Lung microvascular endothelial cell (primary cell): ENCODE data around the gene CCDC51. TPM values are rescaled to one million over a fixed set of nuclear protein-coding genes. Genes with fewer than 3 reads are reported as not detected.

Experiments
- DNase-seq, 2 donors: peaks; one replicate each; pipeline versions ENCODE4 v3.0.0 to v3.0.0-alpha.2; 2010; ENCODE audit warnings: low read depth in 2 of 2
- total RNA-seq: library from RNA; depleted of rRNA; stranded (reverse); fragments of >200 nt; gene quantifications from 2 replicates; pipeline ENCODE4 v1.2.1, GENCODE V29; 2014

Gene CCDC51
- total RNA-seq, 1 donor from 2014 or later, result 10.1 TPM

DNA sequence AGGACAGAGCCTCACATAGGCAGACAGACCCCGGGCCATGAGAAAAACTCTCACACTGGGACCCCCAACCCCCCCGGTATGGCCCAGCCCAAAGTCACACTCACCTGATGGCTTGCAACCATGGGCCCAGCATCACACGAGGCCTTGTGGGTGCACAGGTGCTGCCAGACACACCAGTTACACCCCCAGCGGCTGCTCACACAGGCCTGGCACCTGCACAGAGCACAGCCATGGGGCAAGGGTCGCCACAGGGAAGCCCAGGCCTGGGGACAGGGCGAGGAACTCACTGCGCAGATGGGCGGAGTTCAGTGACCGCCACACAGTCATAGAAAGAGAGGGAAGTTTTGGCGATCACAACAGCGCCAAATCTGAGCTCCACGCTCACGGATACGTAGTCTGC, 19.4 kb downstream of the CCDC51 start:
- no peak for DNase-seq

DNA sequence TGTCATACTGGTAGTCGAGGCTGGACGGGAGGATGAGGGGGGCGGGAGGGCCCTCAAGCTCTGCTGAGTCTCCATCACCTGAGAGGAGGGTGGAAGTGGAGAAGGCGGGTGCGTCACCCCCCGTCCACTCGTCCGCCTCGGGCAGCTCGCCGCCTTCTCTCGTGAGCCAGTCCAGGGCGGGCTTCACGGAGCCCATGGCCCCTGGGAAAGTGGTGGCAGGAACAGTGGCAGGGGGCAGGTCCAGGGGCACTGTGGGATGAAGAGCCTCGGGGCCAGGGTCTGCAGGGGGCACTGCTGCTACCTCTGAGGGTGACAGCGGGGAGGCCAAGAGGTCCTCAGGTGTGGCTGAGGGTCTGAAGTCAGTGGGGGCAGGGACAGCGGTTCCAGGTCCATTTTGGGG, 20.3 kb downstream of the CCDC51 start:
- no peak for DNase-seq

DNA sequence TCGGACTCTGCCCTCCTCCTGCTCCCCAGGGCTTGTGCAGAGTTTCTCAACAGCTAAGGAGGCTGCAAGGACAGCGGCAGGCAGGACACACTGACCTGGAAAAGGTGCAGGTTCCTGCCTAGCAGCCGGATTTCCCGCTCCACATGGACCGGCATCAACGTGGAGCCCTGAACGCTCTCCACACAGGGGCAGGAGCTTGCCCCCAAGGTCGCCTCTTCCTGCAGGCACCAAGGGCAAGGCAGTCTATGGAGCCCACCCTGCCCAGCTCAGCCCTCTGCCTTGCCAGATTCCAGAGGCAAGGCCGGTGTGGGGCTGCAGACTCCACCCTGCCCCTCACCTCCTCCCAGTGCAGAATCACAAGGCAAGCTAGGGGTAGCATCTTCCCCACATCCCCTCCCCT, 20.8 kb downstream of the CCDC51 start:
- DNase-seq, result no peak

DNA sequence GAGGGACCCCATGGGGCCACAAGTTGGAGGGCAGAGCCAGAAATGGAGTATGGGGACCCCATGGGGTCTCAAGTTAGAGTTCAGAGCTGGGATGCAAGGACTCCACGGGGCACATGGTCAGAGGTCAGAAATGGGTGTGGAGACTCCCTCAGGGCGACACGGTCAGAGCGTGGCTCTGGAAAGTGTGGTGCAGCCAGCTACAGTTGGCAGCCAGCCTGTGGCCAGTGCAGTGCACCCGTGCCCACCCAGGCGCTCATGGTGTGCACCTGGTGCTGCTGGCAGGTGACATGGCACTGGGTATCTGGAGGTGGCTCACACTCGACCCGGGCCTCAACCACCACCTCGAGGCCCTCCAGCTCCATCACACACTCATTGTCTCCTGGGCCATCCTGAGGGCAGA, 21.3 kb downstream of the CCDC51 start:
- DNase-seq, result no peak

DNA sequence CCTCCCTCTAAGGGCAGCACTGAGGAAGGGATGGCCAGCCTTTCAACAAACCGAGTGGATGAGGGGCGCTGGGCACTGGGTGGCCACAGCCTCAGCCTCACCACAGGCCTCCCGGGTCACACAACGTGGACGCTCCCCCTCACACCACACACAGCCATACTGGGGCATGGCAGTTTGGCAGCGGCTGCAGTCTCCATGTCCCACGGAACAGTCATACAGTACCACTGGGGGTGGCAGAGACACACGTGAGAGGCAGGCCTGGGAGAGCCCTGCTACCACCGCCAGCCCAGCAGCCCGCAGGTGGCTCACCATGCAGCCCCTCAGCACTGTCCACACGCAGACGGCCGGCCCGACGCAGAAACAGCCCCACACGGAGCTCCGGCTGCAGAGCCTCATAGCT, 21.8 kb downstream of the CCDC51 start:
- no peak for DNase-seq

DNA sequence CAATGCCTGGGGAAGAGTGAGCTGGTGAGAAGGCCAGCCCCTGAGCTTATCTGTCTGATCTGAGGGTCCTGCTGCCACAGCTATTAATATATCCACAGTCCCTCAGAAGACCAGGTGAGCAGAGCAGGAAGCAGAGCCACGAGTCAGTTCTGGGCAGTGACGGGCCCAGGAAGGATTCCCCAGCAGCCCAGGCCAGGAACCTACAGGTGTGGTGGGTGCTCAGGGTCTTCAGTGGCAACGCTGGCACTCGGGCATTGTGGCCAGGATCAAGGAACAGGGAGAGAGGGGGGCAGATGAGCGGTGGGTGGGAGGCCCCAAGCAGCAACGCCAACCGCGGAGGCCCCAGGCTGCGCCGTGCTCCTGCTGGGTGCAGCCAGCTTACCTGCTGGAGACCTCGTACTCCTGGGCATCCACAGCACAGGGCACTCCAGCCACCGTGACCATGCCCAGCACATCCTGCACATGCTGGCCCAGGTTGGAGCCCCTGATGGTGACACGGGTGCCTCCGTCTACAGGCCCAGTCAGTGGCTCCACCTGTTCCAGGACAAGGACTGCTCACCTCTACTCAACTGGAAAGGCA, 22.3 kb downstream of the CCDC51 start:
- no peak for DNase-seq

DNA sequence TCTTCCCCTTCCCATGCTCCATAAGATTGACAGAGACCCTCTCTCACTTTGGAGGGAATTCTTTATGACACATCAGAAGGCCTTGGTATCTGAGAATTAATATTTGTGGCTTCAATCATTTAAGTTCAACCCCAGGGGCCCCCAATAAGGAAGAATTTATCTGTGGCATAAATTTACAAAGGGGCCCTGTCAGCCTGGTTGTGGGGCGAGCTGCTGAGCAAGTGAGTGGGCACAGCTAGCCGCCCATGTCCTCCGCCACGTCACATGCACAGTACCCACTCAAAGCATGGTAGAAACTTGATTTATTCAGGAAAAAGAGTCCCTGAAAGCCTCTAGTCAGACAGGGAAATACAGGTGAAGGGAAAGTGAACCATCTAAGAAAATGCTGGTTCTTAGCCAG, 23.4 kb downstream of the CCDC51 start:
- DNase-seq, result no peak

DNA sequence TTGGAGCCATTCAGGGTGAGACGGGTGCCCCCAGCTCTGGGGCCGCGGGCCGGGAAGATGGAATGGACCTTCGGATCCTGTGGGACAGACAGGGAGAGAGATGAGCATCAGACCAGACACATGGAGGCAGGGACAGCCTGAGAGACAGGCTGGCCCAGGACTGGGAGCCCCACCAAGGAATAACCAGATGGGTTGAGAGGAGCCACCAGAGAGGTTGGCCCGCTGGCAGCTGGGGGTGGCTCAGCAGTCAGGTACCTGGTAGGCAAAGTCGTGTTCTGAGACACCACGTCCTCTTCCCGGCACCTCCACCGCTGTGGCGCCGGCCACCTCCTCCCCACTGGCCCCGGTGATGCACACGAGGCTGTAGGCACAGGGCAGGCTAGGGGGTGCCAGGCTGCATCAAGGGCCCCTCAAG, 23.8 kb downstream of the CCDC51 start:
- no peak for DNase-seq

DNA sequence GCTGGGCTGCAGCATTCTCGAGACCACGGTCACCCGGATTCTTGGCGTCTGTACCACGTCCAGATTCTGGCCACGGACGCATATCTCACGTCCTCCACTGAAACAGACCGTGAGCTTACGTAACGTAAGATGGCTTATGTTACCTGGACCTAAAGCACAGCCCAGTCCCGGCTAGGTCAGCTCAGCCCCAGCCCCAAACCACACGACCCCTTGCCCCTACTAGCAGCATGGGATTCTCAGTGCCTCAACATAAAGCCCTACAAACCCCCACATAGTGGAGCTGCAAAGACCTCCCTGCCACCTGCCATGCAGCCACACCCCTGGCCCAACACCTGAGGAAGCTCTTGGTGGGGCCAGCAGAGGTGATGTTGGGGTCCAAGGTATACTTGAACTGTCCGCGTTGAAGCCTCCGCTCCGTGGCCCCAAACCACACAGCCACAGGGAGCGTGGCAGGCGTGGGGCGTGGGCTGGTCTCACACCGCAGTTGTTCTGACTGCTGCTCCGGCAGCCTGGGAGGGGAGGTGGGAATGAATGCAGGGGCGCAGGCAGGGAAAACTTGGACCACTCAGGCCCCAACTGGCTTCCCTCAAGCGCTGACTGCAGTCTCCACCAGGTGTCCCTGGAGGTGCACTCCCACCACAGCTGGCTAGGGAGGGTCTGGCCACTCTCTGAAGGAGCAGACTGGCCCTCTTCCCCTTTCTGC, 24.5 kb downstream of the CCDC51 start:
- DNase-seq, result no peak

DNA sequence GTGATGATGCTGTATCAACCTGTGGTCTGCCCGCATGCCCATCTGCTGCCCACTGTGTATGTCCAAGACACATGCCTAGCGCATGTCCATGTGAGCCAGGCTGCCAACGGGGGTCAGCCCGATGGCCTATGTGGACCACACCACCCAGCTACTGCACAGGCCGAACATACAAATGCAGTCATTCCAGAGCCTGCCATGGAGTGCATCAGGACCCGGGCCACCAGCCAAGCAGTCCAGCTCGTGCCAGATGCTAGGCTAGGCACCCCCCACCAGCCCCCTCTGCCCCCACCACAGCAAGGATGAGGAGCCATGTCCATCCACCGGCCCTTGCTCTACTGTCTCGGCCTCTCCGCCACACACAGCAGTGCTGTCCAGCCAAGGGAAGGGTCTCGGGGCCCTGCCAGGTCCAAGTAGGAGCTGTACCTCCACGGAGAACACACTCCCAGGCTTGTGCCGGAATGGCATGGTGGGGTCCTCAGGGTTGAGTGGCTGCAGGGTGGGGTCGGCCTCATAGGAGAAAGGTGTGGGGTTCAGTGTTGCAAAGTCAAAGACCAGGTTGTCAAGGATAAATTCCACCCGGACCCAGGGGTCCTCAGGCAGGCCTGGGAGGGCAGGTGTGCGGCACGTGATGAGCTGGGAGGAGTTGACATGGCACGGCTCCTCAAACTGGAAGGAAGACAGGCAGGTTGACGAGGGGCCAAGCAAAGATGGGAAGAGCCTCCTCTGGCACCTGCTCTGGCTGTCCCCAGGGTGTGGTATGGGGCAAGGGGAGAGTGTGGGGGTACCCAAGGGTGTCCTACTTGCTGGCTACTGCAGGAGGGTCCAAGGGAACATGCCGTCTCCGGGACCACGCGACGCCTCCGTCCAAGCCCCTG, 25.3 kb downstream of the CCDC51 start:
- DNase-seq, result no peak

DNA sequence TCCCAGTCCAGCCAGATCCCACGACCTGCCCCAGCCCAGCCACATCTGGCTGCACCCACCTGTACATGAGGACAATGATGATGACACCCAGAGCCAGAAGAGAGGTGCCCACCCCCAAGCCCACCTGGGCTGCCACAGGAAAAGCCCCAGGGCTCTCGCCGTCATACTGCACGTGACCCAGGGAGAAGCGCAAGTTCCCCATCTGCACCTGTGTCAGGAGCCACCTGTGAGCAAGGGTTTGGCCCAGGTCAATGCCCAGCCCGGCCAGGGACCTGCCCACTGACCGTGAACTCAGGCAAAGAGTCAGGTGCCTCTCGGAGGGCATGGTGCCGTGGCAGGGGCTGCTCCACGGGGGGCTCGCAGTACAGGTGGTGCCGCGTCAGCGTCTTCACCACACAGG, 26.3 kb downstream of the CCDC51 start:
- no peak for DNase-seq

DNA sequence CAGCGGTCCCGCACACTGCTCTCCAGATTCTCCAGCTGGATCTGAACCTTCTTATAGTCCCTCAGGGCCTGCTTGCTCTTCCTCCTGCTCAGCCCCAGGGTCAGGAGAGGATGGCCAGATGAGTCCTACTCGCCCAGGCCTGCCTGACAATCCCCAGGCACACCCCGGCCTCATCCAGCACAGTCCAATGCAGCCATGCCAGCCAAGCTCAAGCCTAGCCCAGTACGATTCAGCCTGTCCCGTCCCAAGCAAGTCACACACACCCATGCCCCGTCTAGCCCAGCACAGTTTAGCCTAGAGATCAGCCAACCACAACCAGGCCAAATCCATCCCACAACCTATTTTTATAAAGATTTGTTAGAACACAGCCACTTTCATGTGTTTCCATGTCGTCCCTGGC, 26.8 kb downstream of the CCDC51 start:
- DNase-seq, result no peak

DNA sequence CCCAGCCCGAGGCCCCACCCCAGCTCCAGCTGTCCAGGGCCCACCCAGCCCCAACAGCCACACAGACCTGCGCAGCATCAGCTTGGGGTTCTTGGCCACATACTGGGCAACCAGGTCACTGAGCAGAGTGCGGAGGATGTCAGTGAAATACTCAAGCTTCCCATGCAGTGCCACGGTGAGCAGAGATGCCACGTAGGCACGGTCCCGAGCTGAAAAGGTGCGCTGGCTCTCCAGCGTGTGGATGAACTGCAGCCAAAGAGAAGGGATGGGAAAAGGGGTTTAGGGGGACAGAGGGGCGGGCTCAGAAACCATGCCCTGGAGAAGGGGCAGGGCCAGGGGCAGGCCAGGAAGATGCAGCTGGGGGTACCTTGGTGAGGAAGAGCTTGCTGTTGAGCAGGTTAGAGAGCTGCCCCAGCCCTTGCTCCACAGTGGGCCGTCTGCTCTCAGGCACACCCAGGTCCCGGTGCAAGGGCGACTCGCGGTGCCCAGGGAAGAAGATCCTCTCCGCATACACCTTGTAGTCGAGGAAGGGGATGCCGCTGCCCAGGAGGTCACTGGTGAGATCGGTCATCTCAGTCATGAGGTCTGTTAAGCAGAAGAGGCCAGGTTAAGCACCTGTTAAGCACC, 27.4 kb downstream of the CCDC51 start:
- DNase-seq, result no peak

DNA sequence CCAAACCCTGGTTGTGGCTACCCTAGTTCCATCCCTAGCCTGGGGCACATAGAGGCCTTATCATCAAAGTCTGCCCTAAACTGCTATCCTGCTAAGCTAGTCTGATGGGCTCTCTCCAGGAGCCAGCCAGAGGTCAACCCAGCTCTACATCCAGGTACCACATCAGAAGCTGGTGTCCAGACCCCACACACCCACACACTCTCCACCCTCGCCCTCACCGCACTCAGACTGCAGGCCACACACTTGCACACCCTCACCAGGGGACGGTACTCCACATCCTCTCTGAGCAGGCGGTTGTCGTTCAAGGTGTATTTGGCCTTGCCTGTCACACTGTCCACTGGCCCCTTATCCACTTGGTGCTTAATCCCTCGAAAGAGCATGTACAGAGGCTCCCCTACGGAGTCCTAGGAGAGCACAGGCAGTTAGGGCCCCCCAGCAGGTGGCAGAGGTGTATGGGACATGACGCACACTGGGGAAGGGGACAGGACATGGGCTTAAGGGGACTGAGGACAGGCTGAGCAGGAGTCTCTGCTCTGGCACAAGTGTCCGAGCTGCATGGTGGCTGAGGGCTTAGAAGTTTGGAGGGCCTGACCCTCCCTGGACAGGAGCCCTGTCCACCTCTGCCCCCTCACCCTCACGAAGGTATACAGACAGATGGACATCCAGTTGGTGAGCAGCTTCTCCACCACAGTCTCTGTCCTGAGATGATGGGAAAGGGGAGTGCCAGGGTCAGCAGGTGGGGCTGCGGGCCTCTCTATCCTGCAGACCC, 28.1 kb downstream of the CCDC51 start:
- no peak for DNase-seq

DNA sequence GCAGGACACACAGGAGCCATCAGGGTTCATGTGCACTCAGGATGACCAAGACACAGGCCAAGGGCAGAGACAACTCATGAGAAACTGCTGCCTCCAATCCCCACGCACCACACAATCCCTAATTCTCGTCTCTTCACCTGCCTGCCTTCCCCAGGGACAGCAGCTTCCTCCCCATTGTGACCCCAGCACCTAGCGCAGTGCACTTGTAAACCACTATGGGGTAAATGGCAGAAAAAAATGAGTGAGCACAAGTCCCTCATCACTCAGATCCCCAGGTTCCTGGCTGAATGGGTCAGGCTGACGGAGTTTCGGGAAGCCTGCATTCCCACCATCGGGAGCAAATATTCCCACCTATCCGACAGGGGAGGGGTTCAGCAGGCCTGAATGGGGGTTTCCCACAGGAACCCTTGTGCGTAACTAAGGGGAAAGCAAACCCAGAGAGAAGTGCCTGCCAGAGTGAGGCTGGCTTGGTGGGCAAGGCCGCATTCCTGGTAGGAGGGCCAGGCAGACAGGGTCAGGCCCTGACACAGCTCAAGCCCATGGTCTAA, 28.8 kb downstream of the CCDC51 start:
- no peak for DNase-seq

DNA sequence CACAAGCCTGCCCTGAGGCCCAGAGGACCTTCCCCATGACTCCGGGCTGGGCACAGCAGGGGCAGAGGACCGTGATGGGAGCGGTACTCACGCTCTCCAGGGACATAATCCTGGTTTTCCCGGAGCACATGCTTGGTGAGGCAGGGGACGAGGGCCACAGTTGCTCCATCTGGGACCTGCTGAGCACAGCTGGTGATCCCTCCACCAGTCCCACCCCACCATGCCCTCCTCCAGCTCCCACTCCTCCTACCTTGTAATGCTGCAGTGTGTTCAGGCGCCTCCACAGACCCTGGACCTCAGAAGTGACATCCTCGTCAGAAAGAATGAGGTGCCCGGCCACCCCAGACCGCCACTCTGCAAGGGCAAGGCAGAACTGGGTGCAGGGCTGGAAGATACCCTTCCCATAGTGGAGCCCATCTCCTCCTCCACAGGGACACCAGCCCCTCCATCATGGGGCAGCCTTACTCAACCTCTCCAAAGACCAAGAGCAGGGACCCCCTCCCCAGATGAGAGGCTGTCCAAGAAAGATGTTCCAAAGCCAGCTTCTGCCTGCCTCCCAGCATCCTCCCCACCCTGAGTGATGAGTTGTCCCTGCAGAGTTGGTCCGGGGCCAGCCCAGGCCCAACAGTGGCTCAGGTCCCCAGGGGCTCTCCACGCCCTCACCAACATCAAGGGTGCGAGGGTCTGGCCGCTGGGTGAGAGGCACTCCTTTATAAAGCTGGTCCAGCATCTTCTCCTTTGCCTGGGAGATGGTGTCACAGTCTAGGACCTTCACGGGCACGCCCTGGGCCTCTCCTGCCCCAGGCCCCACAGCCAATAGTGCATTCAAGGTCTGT, 29.5 kb downstream of the CCDC51 start:
- DNase-seq, result no peak

DNA sequence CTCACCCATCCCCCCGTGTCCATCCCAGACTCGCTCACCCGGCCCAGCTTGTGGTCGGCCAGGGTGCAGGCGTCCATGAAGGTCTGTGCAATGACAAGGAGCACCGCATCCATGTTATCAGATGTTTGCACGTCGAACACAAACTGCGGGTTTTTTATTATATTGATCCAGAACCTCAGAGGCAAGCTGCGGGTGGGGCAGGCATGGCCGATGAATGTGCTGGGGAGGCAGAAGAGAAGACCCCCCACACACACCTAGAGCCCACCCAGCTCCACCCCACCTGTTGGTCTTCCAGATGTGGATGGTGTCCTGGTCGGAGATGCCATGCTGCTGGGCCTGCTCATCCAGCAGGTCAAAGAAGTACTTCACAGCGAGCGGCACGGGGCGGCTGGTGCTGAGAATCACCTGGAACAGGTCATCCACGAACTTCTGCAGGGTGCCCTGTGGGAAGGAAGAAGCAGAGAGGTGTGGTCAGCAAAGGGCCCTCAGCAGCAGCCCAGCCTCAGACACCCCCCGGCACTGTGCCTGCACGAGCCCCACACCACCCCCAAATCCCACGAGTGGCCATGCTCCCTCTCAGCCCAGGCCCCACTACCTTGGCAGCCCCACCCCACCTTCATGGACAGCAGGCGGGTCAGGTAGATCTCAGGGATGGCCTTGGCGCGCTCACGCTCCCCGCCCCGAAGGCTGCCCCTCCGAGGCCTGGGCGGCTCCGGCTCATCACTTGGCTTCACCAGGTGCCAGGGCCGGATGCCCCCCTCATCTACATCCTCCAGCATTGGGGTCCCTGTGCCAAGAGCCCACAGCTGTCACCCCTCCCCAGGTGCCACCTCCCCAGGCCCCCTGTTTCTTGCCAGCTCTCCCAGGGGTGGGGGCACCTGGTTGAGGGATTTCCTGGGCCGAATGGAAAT, 30.4 kb downstream of the CCDC51 start:
- DNase-seq, result no peak

DNA sequence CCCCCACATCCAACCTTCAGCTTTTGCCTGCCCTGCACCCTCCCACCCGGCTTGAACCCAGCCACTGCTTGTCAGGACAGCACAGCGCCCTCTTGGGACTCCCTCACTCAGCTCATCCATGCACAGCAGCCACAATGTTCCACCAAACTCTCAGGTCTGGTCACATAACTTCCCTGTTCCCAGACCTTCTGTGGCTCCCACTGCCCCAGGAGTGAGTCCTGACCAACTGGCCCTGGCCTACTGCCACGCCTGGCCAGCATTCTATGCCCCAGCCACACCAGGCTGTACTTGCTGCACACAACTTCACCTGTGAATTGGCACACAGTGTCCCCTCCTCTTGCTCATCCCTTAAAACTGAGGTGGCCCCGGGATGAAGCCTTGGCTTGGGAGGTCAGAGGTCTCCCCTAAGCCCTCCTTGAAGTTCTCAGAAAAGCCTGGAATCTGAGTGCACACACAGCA, 31.1 kb downstream of the CCDC51 start:
- DNase-seq, result no peak

DNA sequence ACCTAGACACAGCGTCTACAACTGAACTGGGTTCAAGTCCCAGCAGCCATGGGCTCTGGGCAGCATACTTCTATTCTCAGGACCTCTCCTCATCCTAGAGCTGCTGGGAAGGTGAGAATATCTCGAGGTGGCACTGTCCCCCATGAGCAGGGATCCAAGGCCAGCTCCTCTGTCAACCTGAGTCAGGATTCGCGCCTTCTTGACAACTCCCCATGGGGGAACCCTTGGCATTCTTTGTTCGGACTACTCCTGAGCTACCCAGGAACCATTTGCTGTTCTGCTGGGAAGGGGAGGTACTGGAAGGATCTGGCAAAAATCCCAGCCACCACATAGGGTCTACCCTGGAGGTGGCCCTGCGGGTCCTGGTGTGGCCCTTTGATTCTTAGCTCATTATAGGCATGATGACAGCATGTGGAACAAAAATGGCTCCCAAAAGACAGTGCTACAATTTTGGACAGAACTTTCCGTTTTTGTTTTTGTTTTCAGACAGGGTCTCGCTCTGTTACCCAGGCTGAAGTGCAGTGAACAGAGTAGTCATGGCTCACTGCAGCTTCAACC, 32.3 kb downstream of the CCDC51 start:
- DNase-seq, result no peak
